ENCODE measurements around the gene PTEN. TPM values are rescaled to one million over a fixed set of nuclear protein-coding genes. Genes with fewer than 3 reads are reported as not detected.

PTEN gene
- total RNA-seq, 1 experiment from 2014 or later, result 58.7 TPM

GRCh38 chr10:87940210-87940609, 76.8 kb downstream of the PTEN start:
- H3K79me2 ChIP-seq (ENCODE audit: insufficient read depth, low read length), result peaks cover 18% of the 10 kb centered on the region; the same call in 1 of the 2 replicates
- no peaks in the 10 kb centered on the region for H3K9me2 ChIP-seq (ENCODE audit: insufficient read depth)
- ChIA-PET POLR2A (no interaction called here), CTCF (no interaction called here), RAD21 (ENCODE audit: low non-redundant PET in 1 of 2, low total read pairs in 2 of 2, uncharacterized antibody in 2 of 2, unreplicated experiment in 2 of 2) (no interaction called here)
- ATAC-seq, result no peak
- TF ChIP-seq POLR2AphosphoS5 (IDR thresholded peaks at IDR 0.05; ENCODE audit: low read depth, low read length) (no peak), EGR1 (IDR thresholded peaks at IDR 0.05; ENCODE audit: low read depth) (no peak), ZBTB33 (IDR thresholded peaks at IDR 0.05; ENCODE audit: extremely low read depth, insufficient replicate concordance, low read length) (no peak), ELF1 (IDR thresholded peaks at IDR 0.05; ENCODE audit: borderline replicate concordance, low read depth) (no peak), SRF (IDR thresholded peaks at IDR 0.05; ENCODE audit: low read depth) (no peak), YY1 (IDR thresholded peaks at IDR 0.05; ENCODE audit: extremely low read depth, insufficient replicate concordance, low read depth, low read length) (no peak), EZH2phosphoT487 (IDR thresholded peaks at IDR 0.05; ENCODE audit: borderline replicate concordance) (no peak), FOSL1 (IDR thresholded peaks at IDR 0.05; ENCODE audit: low read depth) (no peak), TCF7L2 (IDR thresholded peaks at IDR 0.05; ENCODE audit: borderline replicate concordance, extremely low read depth, insufficient read depth, insufficient read length) (no peak), EZH2 (IDR thresholded peaks at IDR 0.05) (no peak), SP1 (IDR thresholded peaks at IDR 0.05; ENCODE audit: low read depth) (no peak), CEBPB (IDR thresholded peaks at IDR 0.05; ENCODE audit: low read depth) (no peak), SIN3A (IDR thresholded peaks at IDR 0.05; ENCODE audit: low read depth) (no peak)
- no peak for DNase-seq (ENCODE audit: low read depth, low spot score)
- intact Hi-C loops (cut with micrococcal nuclease), result no loop called here
- H3K4me2 ChIP-seq (ENCODE audit: low read length), result no peak overlapping the region
- no peaks in the 10 kb centered on the region for H4K20me1 ChIP-seq (ENCODE audit: insufficient read depth)
- no peaks in the 10 kb centered on the region for H3K36me3 ChIP-seq (ENCODE audit: control insufficient read depth in 1 of 2, insufficient read depth in 2 of 2, low read length in 2 of 2)
- H3K9ac ChIP-seq (ENCODE audit: low read length), result no peak overlapping the region
- H2AFZ ChIP-seq (ENCODE audit: low read depth, low read length, poor library complexity, severe bottlenecking), result no peak overlapping the region
- H3K4me1 ChIP-seq (ENCODE audit: control insufficient read depth in 1 of 2, insufficient read depth in 2 of 2, low read length in 2 of 2), result peaks cover 3 to 14% of the 10 kb centered on the region in 2 experiments; a peak in 3 of 4 replicates
- BruUV-seq (replicated peaks), result no TSS peak
- no peak overlapping the region for H3K27ac ChIP-seq (ENCODE audit: low read depth, low read length)
- no peaks in the 10 kb centered on the region for H3K27me3 ChIP-seq (ENCODE audit: insufficient read depth, low read length)
- no peaks in the 10 kb centered on the region for H3K9me3 ChIP-seq (ENCODE audit: control insufficient read depth in 1 of 2, insufficient read depth in 1 of 2, low read depth in 1 of 2, low read length in 2 of 2)
- H3K4me3 ChIP-seq (replicated peaks in 1 of 2; ENCODE audit: low read depth in 1 of 2, low read length in 2 of 2), result no peak overlapping the region
